Fibroblast of villous mesenchyme (primary cell): Measurements from ENCODE around the gene GTF2F2. TPM values are rescaled to one million over a fixed set of nuclear protein-coding genes. Genes with fewer than 3 reads are reported as not detected.

Source experiments
- DNase-seq: peaks from one replicate; pipeline ENCODE4 v3.0.0-alpha.2; 2010; ENCODE audit warnings: low read depth
- H3K4me3 ChIP-seq: 2 replicates; pipeline ENCODE4 v1.5.1; 2011; ENCODE audit warnings: low read depth, mild to moderate bottlenecking, low read length
- CTCF ChIP-seq: IDR thresholded peaks from 2 replicates; pipeline ENCODE4 v1.5.1; 2012; ENCODE audit warnings: low read depth, mild to moderate bottlenecking, low read length; ENCODE audit not compliant: insufficient read depth
- total RNA-seq: library from RNA; depleted of rRNA; stranded (reverse); fragments of >200 nt; gene quantifications from 2 replicates; pipeline ENCODE4 v1.2.3, GENCODE V29; 2012

The GTF2F2 gene
- total RNA-seq, 1 donor = 38.0 TPM

GRCh38 chr13:45137526-45137925, 17.2 kb downstream of the GTF2F2 start:
- no peak overlapping the region for H3K4me3 ChIP-seq
- no peak for DNase-seq
- no peak for TF ChIP-seq CTCF

- no peak for TF ChIP-seq CTCF
Measured at GRCh38 chr13:45138282-45138681, 18.0 kb downstream of the GTF2F2 start.

GRCh38 chr13:45141369-45141768, 21.1 kb downstream of the GTF2F2 start:
- DNase-seq = no peak
- no peak overlapping the region for H3K4me3 ChIP-seq
- TF ChIP-seq CTCF = no peak

More at GRCh38 chr13:45138282-45138681, 18.0 kb downstream of the GTF2F2 start:
- H3K4me3 ChIP-seq = no peak overlapping the region
- no peak for DNase-seq

GRCh38 chr13:45142440-45143345, 22.4 kb downstream of the GTF2F2 start:
- no peak for TF ChIP-seq CTCF
- DNase-seq = peak; percentile 70

GRCh38 chr13:45143346-45143751, 23.0 kb downstream of the GTF2F2 start:
- H3K4me3 ChIP-seq = peak overlapping the region; percentile 0
- DNase-seq = peak; percentile 94

More at GRCh38 chr13:45142440-45143345, 22.4 kb downstream of the GTF2F2 start:
- H3K4me3 ChIP-seq = no peak overlapping the region

GRCh38 chr13:45149964-45150363, 29.7 kb downstream of the GTF2F2 start:
- no peak overlapping the region for H3K4me3 ChIP-seq
- DNase-seq = peak; percentile 77
- no peak for TF ChIP-seq CTCF

More at GRCh38 chr13:45143346-45143751, 23.0 kb downstream of the GTF2F2 start:
- no peak for TF ChIP-seq CTCF
